GM12891 (cell line): Measurements from ENCODE around the gene DVL1.
A peak's percentile ranks its signal among the peaks of the same experiment; 100 is the strongest.

Experiments used
- DNase-seq: peaks from one replicate; pipeline ENCODE4 v3.0.0; 2011; ENCODE audit warnings: low spot score; ENCODE audit not compliant: insufficient read length
- FAIRE-seq: peaks from 2 replicates; lab custom pipeline; 2011; peaks lifted over from hg19 to GRCh38; lab: Jason Lieb, UNC
- PAX5 ChIP-seq: IDR thresholded peaks from 2 replicates; pipeline ENCODE4 v1.6.1; 2011; ENCODE audit warnings: low read length, moderate library complexity, mild to moderate bottlenecking; ENCODE audit not compliant: insufficient read depth, severe bottlenecking
- POLR2A ChIP-seq: IDR thresholded peaks from 2 replicates; pipeline ENCODE4 v1.6.1; 2011; ENCODE audit warnings: low read depth, low read length, control low read depth
- POLR2AphosphoS5 ChIP-seq: IDR thresholded peaks from 2 replicates; pipeline ENCODE4 v1.6.1; 2011; ENCODE audit warnings: low read depth, low read length, control low read depth
- POU2F2 ChIP-seq: IDR thresholded peaks from 2 replicates; pipeline ENCODE4 v1.6.1; 2011; ENCODE audit warnings: low read depth, mild to moderate bottlenecking, control low read depth, low read length, moderate library complexity
- SPI1 ChIP-seq: IDR thresholded peaks from 2 replicates; pipeline ENCODE4 v1.6.1; 2011; ENCODE audit warnings: low read depth, low read length, control low read depth
- TAF1 ChIP-seq: IDR thresholded peaks from 2 replicates; pipeline ENCODE4 v1.6.1; 2011; ENCODE audit warnings: low read depth, low read length, control low read depth

Gene DVL1

DNA sequence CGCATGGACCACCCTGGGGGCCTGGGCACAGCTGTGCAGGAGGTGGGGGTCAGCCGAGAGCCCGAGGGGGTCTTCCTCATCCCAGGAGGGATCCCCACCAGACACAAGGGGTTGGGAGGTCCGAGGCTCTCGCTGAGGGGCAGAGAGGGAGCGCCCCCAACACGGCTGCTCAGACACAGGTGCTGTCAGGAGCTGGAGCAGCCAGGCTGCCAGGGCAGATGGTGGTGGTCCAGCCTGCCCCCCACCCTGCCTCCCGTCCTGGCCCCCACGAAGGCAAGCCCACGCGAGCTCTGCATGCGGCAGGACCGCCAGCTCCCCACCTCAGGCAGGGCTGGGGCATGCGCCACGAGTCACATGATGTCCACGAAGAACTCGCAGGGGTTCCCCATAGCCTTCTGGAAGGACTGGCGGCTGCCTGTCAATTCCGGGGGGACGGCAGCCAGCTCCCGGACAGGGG lies 13.4 kb downstream of the DVL1 start:
- no peak for DNase-seq
- TF ChIP-seq PAX5, result no peak
- TF ChIP-seq POU2F2, result no peak
- TF ChIP-seq POLR2AphosphoS5, result no peak
- TF ChIP-seq POLR2A, result no peak
- no peak for TF ChIP-seq TAF1
- TF ChIP-seq SPI1, result no peak
- no peak for FAIRE-seq

GRCh38 chr1:1335283-1335682 lies 13.9 kb downstream of the DVL1 start:
- DNase-seq (no peak), FAIRE-seq (no peak)
- TF ChIP-seq POU2F2 (no peak), PAX5 (no peak), POLR2AphosphoS5 (no peak), POLR2A (no peak), TAF1 (no peak), SPI1 (no peak)

- TF ChIP-seq PAX5 (no peak), POU2F2 (no peak)
- DNase-seq (no peak), FAIRE-seq (no peak)
Measured at GRCh38 chr1:1334835-1335234, 14.4 kb downstream of the DVL1 start.

- DNase-seq (no peak), FAIRE-seq (no peak)
- TF ChIP-seq TAF1 (no peak), SPI1 (no peak), POLR2AphosphoS5 (no peak), POU2F2 (no peak), POLR2A (no peak), PAX5 (no peak)
Measured at GRCh38 chr1:1333551-1334241, 15.5 kb downstream of the DVL1 start.

DNA sequence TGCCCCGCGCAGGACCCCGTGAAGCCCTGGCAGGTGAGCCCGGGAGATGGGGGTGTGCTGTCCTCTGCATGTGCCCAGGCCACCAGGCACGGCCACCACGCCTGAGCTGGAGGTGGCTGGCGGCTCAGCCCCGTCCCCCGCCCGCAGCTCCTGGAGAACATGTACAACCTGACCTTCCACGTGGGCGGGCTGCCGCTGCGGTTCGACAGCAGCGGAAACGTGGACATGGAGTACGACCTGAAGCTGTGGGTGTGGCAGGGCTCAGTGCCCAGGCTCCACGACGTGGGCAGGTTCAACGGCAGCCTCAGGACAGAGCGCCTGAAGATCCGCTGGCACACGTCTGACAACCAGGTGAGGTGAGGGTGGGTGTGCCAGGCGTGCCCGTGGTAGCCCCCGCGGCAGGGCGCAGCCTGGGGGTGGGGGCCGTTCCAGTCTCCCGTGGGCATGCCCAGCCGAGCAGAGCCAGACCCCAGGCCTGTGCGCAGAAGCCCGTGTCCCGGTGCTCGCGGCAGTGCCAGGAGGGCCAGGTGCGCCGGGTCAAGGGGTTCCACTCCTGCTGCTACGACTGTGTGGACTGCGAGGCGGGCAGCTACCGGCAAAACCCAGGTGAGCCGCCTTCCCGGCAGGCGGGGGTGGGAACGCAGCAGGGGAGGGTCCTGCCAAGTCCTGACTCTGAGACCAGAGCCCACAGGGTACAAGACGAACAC lies 16.3 kb downstream of the DVL1 start:
- TF ChIP-seq POLR2A, result no peak
- DNase-seq (no peak), FAIRE-seq (no peak)

- TF ChIP-seq POU2F2 (no peak), POLR2A (no peak), POLR2AphosphoS5 (no peak; the same call in 1 of the 2 replicates), TAF1 (no peak), PAX5 (no peak), SPI1 (no peak)
- DNase-seq (no peak), FAIRE-seq (no peak)
Measured at GRCh38 chr1:1332031-1332755, 17.0 kb downstream of the DVL1 start.

- FAIRE-seq, result no peak
- TF ChIP-seq TAF1, result no peak
- TF ChIP-seq POLR2A, result 0 out of 2 replicates have a peak, but pooled peaks have one; percentile 19
- TF ChIP-seq POU2F2, result no peak
- DNase-seq, result no peak
Measured at GRCh38 chr1:1331068-1331965, 17.9 kb downstream of the DVL1 start, which contains the start of gene TAS1R3. TSS of gene TAS1R3 (plus strand) at chr1:1331280. CDS start at chr1:1331346, 66 bp downstream.

- DNase-seq (no peak), FAIRE-seq (no peak)
- no peak for TF ChIP-seq POLR2AphosphoS5
- no peak for TF ChIP-seq PAX5
- no peak for TF ChIP-seq TAF1
Measured at GRCh38 chr1:1330366-1331067, 18.7 kb downstream of the DVL1 start.

- FAIRE-seq (peak; percentile 94), DNase-seq (no peak)
- TF ChIP-seq SPI1, result no peak
- no peak for TF ChIP-seq TAF1
- TF ChIP-seq POLR2AphosphoS5, result peak; percentile 47; the same call in 1 of the 2 replicates
- peak; percentile 75 for TF ChIP-seq POLR2A
- TF ChIP-seq POU2F2, result no peak
- TF ChIP-seq PAX5, result no peak
Measured at GRCh38 chr1:1329304-1330210, 19.7 kb downstream of the DVL1 start.
